H1 (cell line): ENCODE results near the gene RSPH9. TPM values are rescaled to one million over a fixed set of nuclear protein-coding genes. Genes with fewer than 3 reads are reported as not detected.

Experiments
- CTCF ChIA-PET: fragments of 300-600 bp; sonication (Branson Sonifier 250); formaldehyde crosslinking; loops from one replicate; lab custom pipeline; 2021; ENCODE audit not compliant: partially characterized antibody; lab: Charles Lee
- POLR2A ChIA-PET: fragments of 300-600 bp; sonication (Branson Sonifier 250); formaldehyde crosslinking; loops from one replicate; lab custom pipeline; 2021; ENCODE audit warnings: inconsistent platforms; ENCODE audit not compliant: partially characterized antibody; lab: Charles Lee
- DNase-seq, 2 experiments: peaks; one replicate each; pipeline versions ENCODE4 v3.0.0 to v3.0.0-alpha.2; 2010 to 2022; ENCODE audit warnings: low spot score in 2 of 2, low read depth in 1 of 2, mixed read lengths in 1 of 2
- FAIRE-seq: peaks from 2 replicates; lab custom pipeline; 2011; peaks lifted over from hg19 to GRCh38; lab: Jason Lieb, UNC
- H2AFZ ChIP-seq: 2 replicates; pipeline ENCODE4 v1.8.1; 2012; ENCODE audit warnings: low read length, inconsistent platforms
- H2AK5ac ChIP-seq: 2 replicates; pipeline ENCODE4 v1.6.1; 2013; ENCODE audit warnings: low read depth, low read length
- H2BK120ac ChIP-seq: replicated peaks from 2 replicates; pipeline ENCODE3; 2013; ENCODE audit warnings: low read depth, low read length, inconsistent platforms
- H2BK12ac ChIP-seq: 2 replicates; pipeline ENCODE4 v1.6.1; 2013; ENCODE audit warnings: low read depth, low read length
- H2BK15ac ChIP-seq: 2 replicates; pipeline ENCODE4 v1.6.1; 2013; ENCODE audit warnings: low read length
- H2BK20ac ChIP-seq: 2 replicates; pipeline ENCODE4 v1.6.1; 2013; ENCODE audit warnings: low read length
- H2BK5ac ChIP-seq: 2 replicates; pipeline ENCODE4 v1.6.1; 2013; ENCODE audit warnings: low read depth, low read length
- H3K14ac ChIP-seq: 2 replicates; pipeline ENCODE4 v1.6.1; 2013; ENCODE audit warnings: inconsistent platforms; ENCODE audit not compliant: insufficient read length
- H3K18ac ChIP-seq: 2 replicates; pipeline ENCODE4 v1.6.1; 2013; ENCODE audit warnings: low read length; ENCODE audit errors: extremely low read depth
- H3K23ac ChIP-seq: 2 replicates; pipeline ENCODE4 v1.6.1; 2013; ENCODE audit warnings: inconsistent platforms; ENCODE audit not compliant: insufficient read length
- H3K23me2 ChIP-seq: 2 replicates; pipeline ENCODE4 v1.6.1; 2013; ENCODE audit warnings: low read depth, low read length
- H3K27ac ChIP-seq: 2 replicates; pipeline ENCODE4 v1.6.1; 2011; ENCODE audit warnings: low read depth, low read length, inconsistent platforms
- H3K27me3 ChIP-seq, 4 experiments: replicated peaks in 1 of 4; 1 replicate in 1 of 4; 2 replicates in 3 of 4; pipeline versions ENCODE4 v1.6.1 to v1.8.1; 2011 to 2013; ENCODE audit warnings: low read length in 3 of 4, mild to moderate bottlenecking in 3 of 4, inconsistent platforms in 2 of 4, mixed read lengths in 2 of 4, moderate library complexity in 1 of 4; ENCODE audit not compliant: control insufficient read depth in 3 of 4, insufficient read depth in 3 of 4; ENCODE audit errors: extremely low read depth in 1 of 4
- H3K36me3 ChIP-seq, 4 experiments: 2 replicates each; pipeline versions ENCODE4 v1.6.1 to v1.8.1; 2011 to 2013; ENCODE audit warnings: mild to moderate bottlenecking in 4 of 4, low read length in 3 of 4, moderate library complexity in 2 of 4, control low read depth in 1 of 4, inconsistent platforms in 1 of 4; ENCODE audit not compliant: insufficient read depth in 4 of 4, control insufficient read depth in 2 of 4
- H3K4ac ChIP-seq: replicated peaks from 2 replicates; pipeline ENCODE3; 2013; ENCODE audit warnings: low read length, low read depth, mixed read lengths, inconsistent platforms; ENCODE audit not compliant: insufficient read length
- H3K4me1 ChIP-seq, 4 experiments: replicated peaks in 1 of 4; 1 replicate in 1 of 4; 2 replicates in 3 of 4; pipeline versions ENCODE4 v1.6.1 to v1.8.1; 2011 to 2013; ENCODE audit warnings: low read length in 3 of 4, inconsistent platforms in 2 of 4, mixed read lengths in 1 of 4; ENCODE audit not compliant: insufficient read depth in 4 of 4, control insufficient read depth in 3 of 4
- H3K4me2 ChIP-seq, 2 experiments: 2 replicates each; pipeline versions ENCODE4 v1.6.1 to v1.8.1; 2011 to 2013; ENCODE audit warnings: low read depth in 2 of 2, low read length in 2 of 2, control low read depth in 1 of 2, inconsistent platforms in 1 of 2, mild to moderate bottlenecking in 1 of 2; ENCODE audit not compliant: insufficient read depth in 1 of 2
- H3K4me3 ChIP-seq, 4 experiments: fragments of 200-600, 300-600 bp in 1 of 4; sonication (generic), shearing (Covaris generic), sonication (Bioruptor Twin) in 1 of 4; 2 replicates each; pipeline versions ENCODE4 v1.5.1 to v1.8.1; 2011 to 2016; ENCODE audit warnings: low read length in 4 of 4, low read depth in 3 of 4, control low read depth in 2 of 4, inconsistent platforms in 2 of 4, mild to moderate bottlenecking in 2 of 4, mixed read lengths in 1 of 4, moderate library complexity in 1 of 4; ENCODE audit not compliant: insufficient read depth in 2 of 4; ENCODE audit errors: extremely low read depth in 1 of 4
- H3K56ac ChIP-seq: replicated peaks from 2 replicates; pipeline ENCODE3; 2013; ENCODE audit warnings: low read depth, mild to moderate bottlenecking, mixed read lengths, low read length, inconsistent platforms; ENCODE audit not compliant: insufficient read length
- H3K79me1 ChIP-seq: 2 replicates; pipeline ENCODE4 v1.6.1; 2013; ENCODE audit warnings: low read depth, low read length, control low read depth
- H3K79me2 ChIP-seq, 2 experiments: 2 replicates each; pipeline versions ENCODE4 v1.6.1 to v1.8.1; 2012 to 2013; ENCODE audit warnings: low read length in 2 of 2, mild to moderate bottlenecking in 2 of 2, inconsistent platforms in 1 of 2; ENCODE audit not compliant: insufficient read depth in 2 of 2, control insufficient read depth in 1 of 2
- H3K9ac ChIP-seq, 4 experiments: replicated peaks in 1 of 4; 1 replicate in 1 of 4; 2 replicates in 3 of 4; pipeline versions ENCODE4 v1.6.1 to v1.8.1; 2011 to 2013; ENCODE audit warnings: low read depth in 3 of 4, low read length in 3 of 4, control low read depth in 2 of 4, mild to moderate bottlenecking in 2 of 4, moderate library complexity in 2 of 4, inconsistent platforms in 1 of 4; ENCODE audit errors: extremely low read depth in 1 of 4
- H3K9me3 ChIP-seq, 2 experiments: 2 replicates each; pipeline versions ENCODE4 v1.6.1 to v1.8.1; 2012 to 2013; ENCODE audit warnings: mild to moderate bottlenecking in 2 of 2, moderate library complexity in 2 of 2, control low read depth in 1 of 2, inconsistent platforms in 1 of 2, low read depth in 1 of 2, low read length in 1 of 2, mixed read lengths in 1 of 2; ENCODE audit not compliant: insufficient read depth in 2 of 2
- H4K20me1 ChIP-seq, 2 experiments: replicated peaks in 1 of 2; 2 replicates each; pipeline versions ENCODE3 to v1.8.1; 2011 to 2013; ENCODE audit warnings: inconsistent platforms in 2 of 2, low read length in 2 of 2, mild to moderate bottlenecking in 1 of 2; ENCODE audit not compliant: insufficient read depth in 2 of 2, control insufficient read depth in 1 of 2
- H4K5ac ChIP-seq: 2 replicates; pipeline ENCODE4 v1.6.1; 2013; ENCODE audit warnings: low read length, low read depth, mixed read lengths, inconsistent platforms; ENCODE audit not compliant: insufficient read length
- H4K8ac ChIP-seq: 2 replicates; pipeline ENCODE4 v1.8.0; 2013; ENCODE audit warnings: mild to moderate bottlenecking, moderate library complexity, low read length, inconsistent platforms; ENCODE audit not compliant: insufficient read depth; ENCODE audit errors: extremely low read depth
- H4K91ac ChIP-seq: replicated peaks from 2 replicates; pipeline ENCODE3; 2013; ENCODE audit warnings: low read length, mixed read lengths, inconsistent platforms; ENCODE audit not compliant: insufficient read length
- WGBS, 2 experiments: shearing (Covaris generic) in 1 of 2; methylation state at CpG; one replicate each; pipeline versions ENCODE4 v1.1.6 to v1.1.7; 2013 to 2015; ENCODE audit warnings: low lambda C conversion rate in 2 of 2, mixed read lengths in 2 of 2, inconsistent platforms in 1 of 2, low coverage in 1 of 2, missing lambda C conversion rate in 1 of 2; ENCODE audit not compliant: insufficient replicate concordance in 2 of 2, insufficient coverage in 1 of 2, insufficient read length in 1 of 2; ENCODE audit errors: extremely low coverage in 1 of 2, missing lambda C conversion rate in 1 of 2; 5-methylcytosine and 5-hydroxymethylcytosine counted together
- polyA plus RNA-seq, 7 experiments: library from polyadenylated mRNA; depleted of rRNA in 3 of 7; stranded (reverse) in 5 of 7; unstranded in 2 of 7; fragments of >200 nt in 5 of 7; fragments of 200-250 nt in 2 of 7; gene quantifications; 1 replicate in 5 of 7; 2 replicates in 1 of 7; 4 replicates in 1 of 7; pipeline versions ENCODE4 v1.2.1 to v1.2.3, GENCODE V29; 2011 to 2013; ENCODE audit warnings: missing spikeins in 2 of 7, mixed read lengths in 2 of 7
- total RNA-seq: library from RNA; stranded (reverse); fragmentation: NEBNext Ultra II Directional; extraction: Animal tissue kit (Norgen Biotek cat#: 25700); gene quantifications from 2 replicates; pipeline ENCODE4 v1.2.1, GENCODE V29; 2021

Gene RSPH9
- total and polyA plus RNA-seq, 2 of the 8 experiments (the other 6 are each of a cell fraction or from before 2014, with no cell fraction given) = 0.15 to 0.23 TPM

GRCh38 chr6:43716099-43716498 lies 71.3 kb downstream of the RSPH9 start:
- H2BK12ac ChIP-seq = no peak overlapping the region
- H3K4ac ChIP-seq = no peak overlapping the region
- H4K8ac ChIP-seq = peak overlapping the region; percentile 14; the same call in 1 of the 2 replicates
- no peaks in the 10 kb centered on the region for H3K23me2 ChIP-seq
- no peak for DNase-seq
- H3K4me1 ChIP-seq = peaks cover 0 to 7% (median 4%) of the 10 kb centered on the region in 4 experiments; a peak in 4 of 7 replicates
- no peak overlapping the region for H2BK5ac ChIP-seq
- H2BK120ac ChIP-seq = no peak overlapping the region
- 69% methylated on average over 8 of the region's 9 CpGs; no CpG with 5 or more reads in 1 of the 2 experiments for WGBS, 2 experiments
- H3K18ac ChIP-seq = no peak overlapping the region; the same call in 1 of the 2 replicates
- peak overlapping the region; percentile 59 for H4K91ac ChIP-seq
- ChIA-PET CTCF (interaction anchor here (0.6 to 3.6 kb wide), 6 partner anchors 8 to 348 kb away, joined by 3 to 26 read pairs (median 4); partner anchors contain the start of gene VEGFA), POLR2A (interaction anchor here (0.7 to 3.3 kb wide), 2 partner anchors 57 to 169 kb away, joined by 3 to 9 read pairs; no protein-coding TSS in a partner anchor)
- H2AFZ ChIP-seq = no peak overlapping the region
- no peak overlapping the region for H3K14ac ChIP-seq
- H3K56ac ChIP-seq = no peak overlapping the region
- H4K20me1 ChIP-seq = no peaks in the 10 kb centered on the region
- H2BK15ac ChIP-seq = no peak overlapping the region
- no peak overlapping the region for H3K4me3 ChIP-seq
- FAIRE-seq = no peak
- H2BK20ac ChIP-seq = no peak overlapping the region
- no peaks in the 10 kb centered on the region for H3K36me3 ChIP-seq
- no peak overlapping the region for H3K27ac ChIP-seq
- no peak overlapping the region for H2AK5ac ChIP-seq
- H3K23ac ChIP-seq = no peak overlapping the region
- H3K4me2 ChIP-seq = 0 out of 4 replicates have a peak overlapping the region, but pooled peaks of 1 of the 2 experiments have one; percentile 5
- no peaks in the 10 kb centered on the region for H3K79me2 ChIP-seq
- no peak overlapping the region for H3K9ac ChIP-seq
- H3K9me3 ChIP-seq = no peaks in the 10 kb centered on the region
- H3K27me3 ChIP-seq = no peaks in the 10 kb centered on the region
- no peaks in the 10 kb centered on the region for H3K79me1 ChIP-seq
- no peak overlapping the region for H4K5ac ChIP-seq
